ENCODE measurements around the gene TFF1. TPM values are rescaled to one million over a fixed set of nuclear protein-coding genes. Genes with fewer than 3 reads are reported as not detected.

Gene TFF1
- total RNA-seq, 1 donor from 2014 or later = not detected

GRCh38 chr21:42343963-42344510 is 22.3 kb downstream of the TFF1 start:
- DNase-seq (ENCODE audit: low spot score) = no peak

GRCh38 chr21:42343556-42343955 is 22.8 kb downstream of the TFF1 start:
- DNase-seq (ENCODE audit: low spot score) = no peak

DNA sequence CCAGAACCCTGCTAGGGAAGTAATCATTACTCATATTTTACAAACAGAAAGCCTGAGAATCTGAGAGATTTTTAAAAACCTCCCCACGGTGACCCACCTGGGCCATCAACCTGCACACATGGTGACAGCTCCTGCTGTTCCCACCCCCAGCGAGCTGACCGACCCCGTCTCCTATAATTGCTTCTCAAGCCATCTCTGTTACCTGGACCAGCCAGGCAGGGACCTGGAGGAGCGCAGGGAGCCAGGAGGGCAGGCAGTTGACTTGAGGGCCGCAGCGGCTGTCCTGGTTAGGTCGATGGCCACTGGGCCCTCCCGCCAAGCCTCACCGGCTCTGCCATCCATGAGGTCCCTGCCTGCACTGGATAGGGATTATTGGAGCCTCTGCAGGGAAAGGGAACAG is 23.2 kb downstream of the TFF1 start:
- DNase-seq (ENCODE audit: low spot score) = no peak

DNA sequence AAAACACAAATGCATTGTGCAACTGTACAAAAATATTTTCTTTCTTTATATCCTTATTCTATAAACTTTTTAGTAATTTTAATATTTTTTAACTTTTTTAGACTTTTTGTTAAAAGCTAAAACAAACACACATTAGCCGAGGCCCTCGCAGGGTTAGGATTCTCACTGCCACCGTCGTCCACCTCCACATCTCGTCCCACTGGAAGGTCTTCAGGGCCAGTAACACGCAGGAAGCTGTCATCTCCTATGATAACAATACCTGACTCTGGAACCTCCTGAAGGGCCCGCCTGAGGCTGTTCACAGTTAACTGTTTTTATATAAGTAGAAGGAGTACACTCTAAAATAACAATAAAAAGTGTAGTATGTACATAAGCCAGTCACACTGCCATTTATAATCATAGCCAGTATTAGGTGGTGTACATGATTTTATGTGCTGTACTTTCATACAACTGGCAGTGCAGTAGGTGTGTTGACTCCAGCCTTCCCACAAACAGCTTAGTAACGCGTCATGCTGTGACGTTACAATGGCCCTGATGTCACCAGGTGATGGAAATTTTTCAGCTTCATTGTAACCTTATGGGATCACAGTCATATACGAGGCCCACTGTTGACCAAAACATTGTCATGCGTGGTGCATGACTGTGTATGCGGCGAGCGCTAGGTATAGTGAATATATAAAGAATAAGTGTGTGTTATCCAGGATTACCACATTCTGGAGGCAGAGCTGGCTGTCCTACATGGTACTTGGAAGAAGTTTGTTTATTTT is 24.4 kb downstream of the TFF1 start:
- no peak for DNase-seq (ENCODE audit: low spot score)

DNA sequence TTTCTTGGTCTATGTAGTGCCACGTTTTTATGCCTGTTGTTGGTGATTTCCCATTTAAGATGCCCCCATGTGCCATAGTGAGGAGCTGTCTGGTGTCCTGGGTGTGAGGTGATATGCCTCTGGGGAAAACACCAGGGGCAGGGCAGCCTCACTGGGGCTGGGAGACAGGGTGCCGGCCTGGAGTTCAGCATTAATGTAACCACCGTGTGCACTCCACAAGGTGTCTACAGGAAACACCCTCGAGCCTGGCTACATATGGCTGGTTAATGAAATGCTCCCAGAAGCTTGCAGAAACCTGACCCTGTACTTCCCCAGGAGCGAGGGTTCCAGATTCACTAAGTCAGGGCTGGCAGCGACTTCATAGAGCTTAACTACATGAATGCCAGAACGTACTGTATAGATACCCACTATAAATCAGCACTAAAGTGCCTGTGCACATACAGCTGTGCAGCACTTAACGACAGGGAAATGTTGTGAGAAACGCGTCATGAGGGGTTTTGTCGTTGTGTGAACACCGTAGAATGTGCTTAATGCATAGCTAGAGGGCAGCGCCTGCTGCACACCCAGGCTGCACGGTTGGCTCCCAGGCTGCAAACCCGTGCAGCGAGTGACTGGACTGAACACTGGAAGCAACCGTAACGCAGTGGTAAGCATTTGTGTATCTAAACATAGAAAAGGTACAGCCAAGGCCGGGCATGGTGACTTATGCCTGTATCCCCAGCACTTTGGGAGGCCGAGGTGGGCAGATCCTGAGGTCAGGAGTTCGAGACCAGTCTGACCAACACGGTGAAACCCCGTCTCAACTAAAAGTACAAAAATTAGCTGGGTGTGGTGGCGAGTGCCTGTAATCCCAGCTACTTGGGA is 25.9 kb downstream of the TFF1 start:
- DNase-seq (ENCODE audit: low spot score) = peak; percentile 11

GRCh38 chr21:42338729-42339715 is 27.3 kb downstream of the TFF1 start:
- DNase-seq (ENCODE audit: low spot score) = no peak

- DNase-seq (ENCODE audit: low spot score) = peak; percentile 42
Observed at GRCh38 chr21:42337830-42338728, 28.3 kb downstream of the TFF1 start.

DNA sequence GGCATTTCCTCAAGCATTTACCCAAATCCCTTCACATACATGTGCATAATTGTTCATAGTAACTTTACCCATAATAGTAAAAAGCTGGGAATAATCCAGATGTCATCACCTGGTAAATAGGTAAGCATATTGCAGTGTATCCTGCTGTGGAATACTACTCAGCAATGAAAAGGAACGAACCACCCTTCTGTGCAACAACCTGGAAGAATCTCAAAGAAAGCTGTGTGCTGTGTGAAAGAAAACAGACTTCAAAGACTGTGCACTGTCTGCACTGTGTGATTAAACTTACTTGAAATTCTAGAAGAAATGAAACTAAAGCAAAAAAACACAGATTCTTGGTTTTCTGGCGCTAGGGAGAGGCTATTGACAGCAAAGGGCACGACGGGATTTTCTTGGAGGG is 29.1 kb downstream of the TFF1 start:
- DNase-seq (ENCODE audit: low spot score) = no peak

GRCh38 chr21:42336054-42336453 is 30.3 kb downstream of the TFF1 start:
- DNase-seq (ENCODE audit: low spot score) = no peak

GRCh38 chr21:42332557-42333317 is 33.6 kb downstream of the TFF1 start:
- DNase-seq (ENCODE audit: low spot score) = no peak

- DNase-seq (ENCODE audit: low spot score) = no peak
Observed at GRCh38 chr21:42331660-42332059, 34.7 kb downstream of the TFF1 start.

GRCh38 chr21:42330380-42331371 is 35.7 kb downstream of the TFF1 start:
- DNase-seq (ENCODE audit: low spot score) = no peak

GRCh38 chr21:42324896-42325295 is 41.4 kb downstream of the TFF1 start:
- DNase-seq (ENCODE audit: low spot score) = no peak

- DNase-seq (ENCODE audit: low spot score) = no peak
Observed at GRCh38 chr21:42321845-42322244, 44.5 kb downstream of the TFF1 start.

GRCh38 chr21:42321231-42321630 is 45.1 kb downstream of the TFF1 start:
- DNase-seq (ENCODE audit: low spot score) = no peak

GRCh38 chr21:42320791-42321190 is 45.5 kb downstream of the TFF1 start:
- no peak for DNase-seq (ENCODE audit: low spot score)

GRCh38 chr21:42319851-42320572 is 46.3 kb downstream of the TFF1 start:
- no peak for DNase-seq (ENCODE audit: low spot score)

DNA sequence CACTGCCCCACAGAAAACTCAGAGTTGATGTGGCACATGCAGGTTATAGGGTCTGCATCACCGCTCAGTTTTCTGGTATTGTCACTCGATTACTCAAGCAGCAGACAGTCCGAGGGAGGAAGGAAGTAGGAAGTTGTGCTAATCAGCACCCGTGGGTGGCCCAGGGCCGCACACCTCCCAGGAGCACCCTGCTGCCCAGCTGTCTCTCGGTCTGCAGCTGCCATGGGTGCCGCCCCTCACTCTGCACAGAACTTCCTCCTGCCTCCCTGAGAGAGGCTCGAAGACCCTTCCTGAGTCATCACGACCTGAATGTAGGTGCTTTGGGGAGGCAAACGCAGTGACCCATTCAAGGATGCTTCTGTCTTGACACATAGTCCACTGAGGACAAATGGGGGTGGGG is 47.0 kb downstream of the TFF1 start:
- DNase-seq (ENCODE audit: low spot score) = no peak

All from umbilical cord (tissue), 2 donors.